Stimulated activated CD4-positive, alpha-beta T cell treated with anti-CD3 and anti-CD28 coated beads, TNF-alpha, amount 100 ng/mL, for 1 hour (primary cell): ENCODE results near the gene PINLYP.
A peak's percentile ranks its signal among the peaks of the same experiment; 100 is the strongest.

Experiments
- DNase-seq, 3 donors: peaks; one replicate each; pipeline ENCODE4 v3.0.0-alpha.2; 2020; ENCODE audit warnings: low read depth in 3 of 3, low spot score in 1 of 3

PINLYP gene

DNA sequence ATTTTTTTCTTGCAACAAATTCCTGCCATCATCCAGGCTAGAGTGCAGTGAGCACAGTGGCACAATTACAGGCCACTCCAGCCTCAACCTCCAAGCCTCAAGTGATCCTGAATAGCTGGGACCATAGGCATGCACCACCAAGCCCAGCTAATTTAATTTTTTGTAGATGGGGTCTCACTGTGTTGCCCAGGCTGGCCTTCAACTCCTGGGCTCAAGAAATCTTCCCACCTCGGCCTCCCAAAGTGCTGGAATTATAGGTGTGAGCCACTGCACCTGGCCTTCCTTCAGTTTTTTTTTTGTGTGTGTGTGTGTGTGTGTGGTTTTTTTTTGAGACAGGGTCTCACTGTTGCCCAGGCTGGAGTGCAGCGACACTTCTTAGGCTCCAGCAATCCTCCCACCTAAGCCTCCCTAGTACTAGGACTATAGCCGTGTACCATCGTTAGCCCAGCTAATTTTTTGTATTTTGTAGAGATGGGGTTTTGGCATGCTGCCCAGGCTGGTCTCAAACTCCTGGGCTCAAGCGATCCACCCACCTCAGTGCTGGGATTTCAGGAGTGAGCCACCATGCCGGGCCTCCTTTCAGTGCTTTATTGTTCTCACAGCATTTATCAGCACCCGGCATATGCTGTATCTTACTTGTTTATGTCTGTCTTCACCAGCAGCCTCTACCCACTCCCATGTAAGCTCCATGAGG lies 30.4 kb downstream of the PINLYP start:
- DNase-seq: no peak

GRCh38 chr19:43606569-43607229 lies 31.1 kb downstream of the PINLYP start:
- DNase-seq: no peak

- no peak for DNase-seq
These were observed 31.9 kb downstream of the PINLYP start for GRCh38 chr19:43607238-43608205.

DNA sequence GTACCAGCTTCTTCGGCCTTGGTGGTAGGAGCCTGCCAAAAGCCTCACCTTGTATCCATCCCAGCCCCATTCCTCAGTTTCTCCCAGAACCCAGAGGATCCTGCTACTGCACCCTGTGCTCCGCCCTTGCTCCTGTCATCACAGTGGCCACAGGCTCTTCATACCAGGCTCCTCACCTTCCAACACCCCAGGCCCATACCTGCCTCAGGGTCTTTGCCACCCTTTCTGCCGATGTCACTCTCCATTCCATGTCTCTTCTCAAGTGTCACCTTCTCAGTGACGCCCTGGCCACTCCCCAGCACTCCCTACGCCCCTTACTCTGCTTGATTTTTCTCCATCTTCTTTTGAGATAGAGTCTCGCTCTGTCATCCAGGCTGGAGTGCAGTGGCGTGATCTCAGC lies 34.3 kb downstream of the PINLYP start:
- DNase-seq: no peak

- DNase-seq: no peak
These were observed 34.9 kb downstream of the PINLYP start for GRCh38 chr19:43610493-43610892.

GRCh38 chr19:43611788-43612187 lies 36.2 kb downstream of the PINLYP start, which contains the start of gene SRRM5:
Gene SRRM5, plus strand, starts transcription at chr19:43612088. Its CDS starts 34 bp downstream, at chr19:43612122.
- DNase-seq: no peak

- DNase-seq: no peak
These were observed 36.8 kb downstream of the PINLYP start for GRCh38 chr19:43612374-43612773.

GRCh38 chr19:43616306-43616705 lies 40.7 kb downstream of the PINLYP start:
- no peak for DNase-seq

- DNase-seq: no peak
These were observed 41.4 kb downstream of the PINLYP start for GRCh38 chr19:43616954-43617353.

GRCh38 chr19:43618921-43619261 lies 43.3 kb downstream of the PINLYP start:
- DNase-seq: peak in 1 of 3 donors; percentile 25

DNA sequence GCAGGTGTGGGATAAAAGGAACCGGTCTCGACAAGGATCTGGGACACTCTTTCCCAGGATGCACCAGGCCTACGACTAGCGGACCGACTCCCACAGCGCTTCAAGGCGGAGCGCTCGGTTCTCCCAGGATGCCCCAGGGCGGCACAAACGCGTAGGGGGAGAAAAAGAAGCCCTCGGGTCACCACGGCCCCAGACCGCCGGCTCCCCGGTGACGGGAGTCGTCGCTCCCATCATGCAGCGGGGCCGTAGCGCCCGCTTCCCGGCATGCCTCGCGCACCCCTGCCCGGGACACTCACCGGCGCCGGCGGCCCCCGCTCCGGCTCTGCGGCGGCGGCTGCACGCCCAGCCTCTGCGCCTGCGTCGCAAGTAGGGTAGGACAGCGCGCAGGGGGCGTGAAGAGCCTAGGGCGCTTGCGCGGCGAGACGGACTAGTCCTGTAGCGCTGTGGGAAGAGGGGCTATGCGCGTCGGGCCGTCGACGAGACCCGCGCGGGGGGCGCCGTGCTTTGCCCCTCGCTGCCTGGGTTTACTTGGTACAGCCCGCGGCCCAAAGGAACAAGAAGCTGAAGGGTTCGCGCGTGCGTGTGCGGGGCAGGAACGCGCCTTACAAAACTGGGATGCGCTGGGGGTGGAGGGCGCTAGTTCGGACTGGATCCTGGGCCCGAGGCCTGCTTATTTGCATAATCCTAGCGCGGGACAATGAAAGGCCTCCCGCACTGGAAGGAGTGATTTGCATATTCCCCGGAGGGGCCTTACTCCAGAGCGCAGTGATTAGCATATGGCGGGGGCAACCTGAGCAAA lies 43.9 kb downstream of the PINLYP start, which contains the start of gene ZNF428:
TSS of gene ZNF428 (minus strand) at position 368 of the 799 bp plus-strand sequence. CDS start 5,325 bp downstream, outside the sequence.
- DNase-seq: peak; percentile 65 to 74 (median 71)

- peak; percentile 67 to 76 (median 72) for DNase-seq
These were observed 44.7 kb downstream of the PINLYP start for GRCh38 chr19:43620061-43621001.

DNA sequence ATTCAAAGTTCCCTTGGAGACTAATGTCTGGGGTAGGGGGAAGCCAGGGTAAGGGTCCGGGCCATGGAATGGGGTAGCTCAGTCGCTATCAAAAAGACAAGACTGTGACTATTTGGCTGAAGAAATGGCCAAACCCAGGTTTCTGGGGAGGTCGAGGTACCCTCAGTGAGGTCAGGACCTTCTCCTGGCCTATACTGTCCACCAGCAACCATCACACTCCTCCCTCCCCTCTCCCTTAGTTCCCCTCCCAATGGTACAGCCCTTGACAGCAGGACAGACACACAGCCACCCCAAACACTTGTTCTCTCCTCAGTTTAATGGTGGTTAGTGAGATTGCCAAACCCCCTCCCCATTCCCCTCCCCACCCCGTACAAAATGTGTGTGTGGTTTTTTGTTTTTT lies 46.5 kb downstream of the PINLYP start:
- no peak for DNase-seq

DNA sequence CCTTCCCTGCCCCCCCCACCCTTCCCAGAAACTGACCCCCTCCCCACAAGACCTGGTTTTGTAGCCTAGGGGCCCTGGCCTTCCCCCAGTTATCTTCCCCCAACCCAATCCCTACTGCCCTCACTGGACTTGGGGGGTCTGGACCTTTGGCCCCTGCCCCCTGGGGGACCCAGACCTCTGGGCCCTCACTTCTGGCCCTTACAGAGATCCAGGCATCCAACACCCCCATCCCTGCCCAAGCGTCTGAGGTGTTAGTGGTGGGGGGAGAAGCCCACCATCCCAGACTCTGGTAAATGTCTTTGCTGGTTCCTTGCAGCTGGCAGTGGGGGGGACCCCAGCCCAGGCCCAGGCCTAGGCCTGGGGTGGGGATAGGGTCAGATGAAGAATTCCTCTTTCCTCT lies 47.4 kb downstream of the PINLYP start:
- DNase-seq: no peak

GRCh38 chr19:43623889-43624670 lies 48.5 kb downstream of the PINLYP start:
- no peak for DNase-seq

DNA sequence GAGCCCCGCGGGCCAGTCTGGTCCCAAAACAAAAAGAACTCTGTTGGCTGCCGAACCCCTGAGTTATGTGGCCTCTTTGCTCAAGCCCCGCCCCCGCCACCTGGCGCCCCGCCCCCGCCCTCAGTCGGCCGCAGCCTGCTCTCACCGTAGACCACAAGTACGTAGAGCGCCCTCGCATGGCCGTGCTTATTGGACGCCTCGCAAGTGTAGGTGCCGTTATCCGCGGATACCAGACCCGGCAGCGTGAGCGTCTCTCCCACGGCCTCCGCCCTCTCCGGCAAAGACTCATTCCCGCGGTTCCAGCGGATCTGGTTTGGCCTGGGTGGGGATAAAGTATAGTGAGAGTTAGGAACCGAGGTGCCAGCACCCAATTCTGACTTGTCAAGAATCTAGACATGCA lies 49.3 kb downstream of the PINLYP start:
- peak; percentile 57 to 73 (median 60) for DNase-seq

DNA sequence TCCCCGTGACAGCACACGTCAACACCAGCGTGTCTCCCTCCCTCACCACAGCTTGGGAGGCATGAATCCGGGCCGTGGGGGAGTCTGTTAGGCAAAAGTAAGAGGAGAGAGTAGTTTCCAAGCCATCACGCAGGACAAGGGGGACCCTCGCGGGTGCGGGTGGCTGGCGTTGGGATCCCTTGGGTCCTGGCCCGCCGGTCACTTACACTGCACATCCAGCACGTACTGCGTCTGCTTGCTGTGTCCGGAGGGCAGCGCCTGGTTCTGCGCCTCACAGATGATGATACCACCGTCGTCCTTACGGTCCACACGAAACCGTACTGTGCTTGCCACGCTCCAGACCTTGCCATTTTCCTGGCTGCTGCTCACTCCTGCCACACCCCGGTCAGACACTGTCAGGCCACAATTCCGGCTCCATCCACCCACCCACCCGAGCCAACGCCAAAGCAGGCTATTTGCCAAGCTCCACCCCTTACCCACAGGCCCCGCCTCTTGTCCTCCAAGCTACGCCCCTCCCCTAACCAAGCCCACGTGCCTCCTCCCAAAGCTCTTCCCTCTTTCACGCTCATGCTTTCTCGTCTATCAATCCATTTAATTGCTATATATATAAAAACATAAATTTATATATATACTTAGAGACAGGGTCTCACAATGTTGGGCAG lies 50.4 kb downstream of the PINLYP start:
- no peak for DNase-seq

DNA sequence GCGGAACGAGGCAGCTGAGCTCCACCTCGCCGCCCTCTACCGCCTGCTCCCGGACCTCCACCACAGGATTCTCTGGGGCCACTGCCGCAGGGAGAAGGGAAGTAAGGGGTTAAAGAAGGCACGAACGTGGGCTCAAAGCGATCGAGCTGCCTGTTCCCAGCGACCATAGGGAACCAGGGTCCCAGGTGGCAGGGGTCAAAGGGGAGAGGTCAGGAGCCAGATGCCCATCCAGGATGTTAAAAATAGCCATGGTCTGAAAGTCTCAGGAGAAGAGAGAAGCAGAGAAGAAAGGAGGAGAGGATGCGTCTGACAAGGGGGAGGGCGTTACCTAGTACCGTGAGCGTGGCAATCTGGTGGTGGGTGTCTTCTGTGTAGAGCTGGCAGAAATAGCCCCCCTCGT lies 51.2 kb downstream of the PINLYP start:
- no peak for DNase-seq
